HepG2 (cell line): ENCODE measurements around the gene SLC6A16. TPM values are rescaled to one million over a fixed set of nuclear protein-coding genes. Genes with fewer than 3 reads are reported as not detected.

ENCODE experiments used
- ATAC-seq: fragments of 200-7000 bp; cut with Tn5 transposase; 3 replicates; pipeline ENCODE4 v1.9.1; 2020; ENCODE audit warnings: mild to moderate bottlenecking, moderate library complexity
- BruUV-seq: library from RNA; stranded (reverse); fragments of 400-500 nt; replicated peaks from 2 replicates; lab custom pipeline; 2021; lab: Mats Ljungman, UMichigan
- CTCF ChIA-PET: fragments of 300-600 bp; formaldehyde crosslinking; extraction: SDS; loops from one replicate; lab custom pipeline; 2021; ENCODE audit warnings: low total read pairs, inconsistent platforms, low intra/inter-chr PET ratio; lab: Yijun Ruan, JAX
- POLR2A ChIA-PET: fragments of 350-600 bp; sonication (Branson Sonifier 250); formaldehyde crosslinking; loops from one replicate; lab custom pipeline; 2020; ENCODE audit warnings: antibody characterized with exemption, inconsistent platforms; lab: Yijun Ruan, JAX
- DNase-seq: peaks from one replicate; pipeline ENCODE4 v3.0.0-alpha.2; 2015; ENCODE audit warnings: low spot score
- FAIRE-seq: peaks from 3 replicates; lab custom pipeline; 2011; peaks lifted over from hg19 to GRCh38; lab: Jason Lieb, UNC
- H2AFZ ChIP-seq: one replicate; pipeline ENCODE4 v1.6.1; 2011; ENCODE audit warnings: low read length, inconsistent platforms
- H3K27ac ChIP-seq: fragments of 300-600 bp; 3 replicates; pipeline ENCODE4 v1.8.0; 2011; ENCODE audit warnings: mixed run types, mild to moderate bottlenecking, mixed read lengths, low read length, inconsistent platforms; ENCODE audit not compliant: insufficient read depth; ENCODE audit errors: extremely low read length
- H3K27me3 ChIP-seq, 2 experiments: fragments of 200-600 bp in 1 of 2; 2 replicates in 1 of 2; 3 replicates in 1 of 2; pipeline versions ENCODE4 v1.6.0 to v1.8.0; 2011; ENCODE audit warnings: low read length in 2 of 2, mild to moderate bottlenecking in 2 of 2, moderate library complexity in 2 of 2, inconsistent platforms in 1 of 2; ENCODE audit not compliant: insufficient read depth in 2 of 2, control insufficient read depth in 1 of 2
- H3K36me3 ChIP-seq, 2 experiments: fragments of 200-600 bp in 1 of 2; replicated peaks in 1 of 2; 2 replicates in 1 of 2; 3 replicates in 1 of 2; pipeline versions ENCODE4 v1.5.1 to v1.8.0; 2011; ENCODE audit warnings: low read length in 2 of 2, inconsistent platforms in 1 of 2; ENCODE audit not compliant: insufficient read depth in 2 of 2, control insufficient read depth in 1 of 2
- H3K4me1 ChIP-seq: 2 replicates; pipeline ENCODE4 v1.5.1; 2012; ENCODE audit warnings: low read length, inconsistent platforms; ENCODE audit not compliant: insufficient read depth
- H3K4me2 ChIP-seq: 2 replicates; pipeline ENCODE4 v1.6.0; 2011; ENCODE audit warnings: low read depth, low read length, inconsistent platforms
- H3K4me3 ChIP-seq, 3 experiments: fragments of 200-600 bp in 1 of 3; sonication (generic), shearing (Covaris generic) in 1 of 3; replicated peaks in 1 of 3; 2 replicates each; pipeline ENCODE4 v1.5.1; 2011 to 2016; ENCODE audit warnings: low read length in 3 of 3, inconsistent platforms in 2 of 3, low read depth in 2 of 3, mild to moderate bottlenecking in 2 of 3, control low read depth in 1 of 3, mixed read lengths in 1 of 3; ENCODE audit not compliant: insufficient read depth in 1 of 3
- H3K79me2 ChIP-seq: one replicate; pipeline ENCODE4 v1.6.1; 2011; ENCODE audit warnings: low read length, inconsistent platforms; ENCODE audit not compliant: insufficient read depth
- H3K9ac ChIP-seq: 2 replicates; pipeline ENCODE4 v1.6.0; 2011; ENCODE audit warnings: mild to moderate bottlenecking, low read depth, low read length, inconsistent platforms; ENCODE audit not compliant: insufficient read depth
- H3K9me3 ChIP-seq: 2 replicates; pipeline ENCODE4 v1.5.1; 2012; ENCODE audit warnings: mild to moderate bottlenecking, low read length
- H4K20me1 ChIP-seq: 2 replicates; pipeline ENCODE4 v1.6.0; 2011; ENCODE audit warnings: inconsistent platforms, mild to moderate bottlenecking, low read length, moderate library complexity; ENCODE audit not compliant: insufficient read depth
- BORCS8-MEF2B ChIP-seq: sonication (generic); formaldehyde crosslinking; IDR thresholded peaks from 2 replicates; pipeline ENCODE4 v1.8.0; 2022; ENCODE audit warnings: mild to moderate bottlenecking, missing genetic modification reagents
- CENPT ChIP-seq: sonication (generic); formaldehyde crosslinking; IDR thresholded peaks from 2 replicates; pipeline ENCODE4 v1.8.0; 2022; ENCODE audit warnings: low read depth, mild to moderate bottlenecking, moderate library complexity, missing genetic modification reagents
- GABPA ChIP-seq, 2 experiments: IDR thresholded peaks; 2 replicates each; pipeline ENCODE4 v1.6.1; 2011 to 2016; ENCODE audit warnings: low read depth in 2 of 2, low read length in 1 of 2, missing biosample characterization in 1 of 2, missing genetic modification characterization in 1 of 2
- GABPB1 ChIP-seq: IDR thresholded peaks from 2 replicates; pipeline ENCODE4 v1.6.1; 2016; ENCODE audit warnings: mild to moderate bottlenecking, missing genetic modification reagents, moderate library complexity, missing compliant biosample characterization
- HNRNPL ChIP-seq: fragments of 200-400 bp; formaldehyde crosslinking; IDR thresholded peaks from 2 replicates; pipeline ENCODE4 v1.6.1; 2017; ENCODE audit warnings: mild to moderate bottlenecking, low read depth, low read length
- IRF2 ChIP-seq: IDR thresholded peaks from 2 replicates; pipeline ENCODE4 v1.6.1; 2018; ENCODE audit warnings: missing genetic modification reagents, missing compliant biosample characterization
- KDM2A ChIP-seq: sonication (generic); formaldehyde crosslinking; IDR thresholded peaks from 2 replicates; pipeline ENCODE4 v1.4.0; 2020; ENCODE audit warnings: low read depth, missing genetic modification reagents, borderline replicate concordance
- KLF15 ChIP-seq: sonication (generic); formaldehyde crosslinking; IDR thresholded peaks from 2 replicates; pipeline ENCODE4 v1.8.1; 2023; ENCODE audit warnings: borderline replicate concordance, mild to moderate bottlenecking, inconsistent platforms, missing genetic modification reagents, mixed read lengths
- MAFF ChIP-seq: IDR thresholded peaks from 2 replicates; pipeline ENCODE4 v1.6.1; 2011; ENCODE audit warnings: low read depth, low read length, improper control_type of control experiment
- NCOR1 ChIP-seq: fragments of 200-600 bp; sonication (generic); IDR thresholded peaks from 2 replicates; pipeline ENCODE4 v1.7.0; 2017; ENCODE audit warnings: antibody characterized with exemption, low read length, borderline replicate concordance
- PATZ1 ChIP-seq: sonication (generic); formaldehyde crosslinking; IDR thresholded peaks from 2 replicates; pipeline ENCODE4 v1.4.0; 2020; ENCODE audit warnings: missing genetic modification reagents
- ZNF251 ChIP-seq: sonication (generic); formaldehyde crosslinking; IDR thresholded peaks from 2 replicates; pipeline ENCODE4 v1.9.0; 2021; ENCODE audit warnings: mild to moderate bottlenecking, missing genetic modification reagents
- ZNF687 ChIP-seq: sonication (generic); formaldehyde crosslinking; IDR thresholded peaks from 2 replicates; pipeline ENCODE4 v1.5.1; 2020; ENCODE audit warnings: mild to moderate bottlenecking, missing genetic modification reagents, moderate library complexity
- ZNF770 ChIP-seq: sonication (generic); formaldehyde crosslinking; IDR thresholded peaks from 2 replicates; pipeline ENCODE4 v1.5.0; 2020; ENCODE audit warnings: mild to moderate bottlenecking, missing genetic modification reagents
- WGBS: methylation state at CpG from one replicate; pipeline ENCODE4 v1.1.6; 2017; ENCODE audit warnings: low lambda C conversion rate; 5-methylcytosine and 5-hydroxymethylcytosine counted together
- in situ Hi-C: cut with HindIII; loops from 2 replicates; pipeline ENCODE4 v1.10.0; 2017; ENCODE audit warnings: low pct_unique_long_range_greater_than_20kb; ENCODE audit not compliant: extremely low pct_ligation_motif_present
- intact Hi-C: fragments of 100-400 bp; cut with micrococcal nuclease; formaldehyde crosslinking; loops from one replicate; pipeline ENCODE4 v1.10.0; 2022; ENCODE audit not compliant: unreplicated experiment
- polyA plus RNA-seq, 8 experiments: library from polyadenylated mRNA; depleted of rRNA in 3 of 8; stranded (reverse) in 7 of 8; unstranded in 1 of 8; fragments of >200 nt; fragmentation: Illumina TruSeq in 4 of 8; extraction: Trizol in 4 of 8; gene quantifications; 2 replicates each; pipeline versions ENCODE4 v1.2.1 to v1.2.3, GENCODE V29; 2011 to 2016; ENCODE audit warnings: low read depth in 4 of 8, missing spikeins in 1 of 8, mixed read lengths in 1 of 8; ENCODE audit not compliant: insufficient read depth in 1 of 8
- total RNA-seq, 5 experiments: library from RNA; depleted of rRNA; stranded (reverse); fragments of >200 nt; fragmentation: Illumina TruSeq; extraction: Trizol; gene quantifications; 2 replicates each; pipeline ENCODE4 v1.2.3, GENCODE V29; 2016; ENCODE audit warnings: low read depth in 1 of 5

The SLC6A16 gene
- total and polyA plus RNA-seq, 2 of the 13 experiments (the other 11 are each of a cell fraction or from before 2014, with no cell fraction given), result 0.07 to 0.18 TPM

- ATAC-seq (no peak), FAIRE-seq (no peak), DNase-seq (no peak)
- TF ChIP-seq CENPT (no peak), ZNF687 (CRISPR knock-in tag) (peak; percentile 15; the same call in 1 of the 2 replicates), PATZ1 (CRISPR knock-in tag) (peak; percentile 55; the same call in 1 of the 2 replicates), KLF15 (CRISPR knock-in tag) (no peak), ZNF251 (CRISPR knock-in tag) (no peak), HNRNPL (no peak), ZNF770 (CRISPR knock-in tag) (peak; percentile 37; the same call in 1 of the 2 replicates), GABPB1 (CRISPR knock-in tag) (peak; percentile 38; the same call in 1 of the 2 replicates), BORCS8-MEF2B (CRISPR knock-in tag) (no peak), MAFF (no peak), IRF2 (CRISPR knock-in tag) (no peak), GABPA (IDR thresholded peaks at IDR 0.05; ENCODE audit: low read depth, low read length) (0 out of 2 replicates have a peak, but pooled peaks have one; percentile 11), GABPA (CRISPR knock-in tag; IDR thresholded peaks at IDR 0.05; ENCODE audit: low read depth) (peak; percentile 29; the same call in 1 of the 2 replicates), KDM2A (0 out of 2 replicates have a peak, but pooled peaks have one; percentile 19), NCOR1 (no peak)
- H3K27me3 ChIP-seq, result no peaks in the 10 kb centered on the region
- H3K4me2 ChIP-seq, result peak overlapping the region; percentile 23; the same call in 1 of the 2 replicates
- BruUV-seq, result no TSS peak
- no peak overlapping the region for H3K9ac ChIP-seq
- no peak overlapping the region; a peak in 1 of 6 replicates for H3K4me3 ChIP-seq
- H3K36me3 ChIP-seq, result no peaks in the 10 kb centered on the region
- no peak overlapping the region for H2AFZ ChIP-seq
- ChIA-PET CTCF (no interaction called here), POLR2A (no interaction called here)
- no peaks in the 10 kb centered on the region for H4K20me1 ChIP-seq
- in situ Hi-C loops, result no loop called here
- H3K9me3 ChIP-seq, result no peaks in the 10 kb centered on the region
- H3K79me2 ChIP-seq, result no peaks in the 10 kb centered on the region
- 44% methylated on average over 2 of the region's 8 CpGs for WGBS
- peaks cover 35% of the 10 kb centered on the region for H3K4me1 ChIP-seq
- H3K27ac ChIP-seq, result no peak overlapping the region
- intact Hi-C loops, result no loop called here
Observed at GRCh38 chr19:49333811-49334288, 8.9 kb upstream of the SLC6A16 start.
